SH-SY5Y (cell line): ENCODE results near the gene CXCL13.

Experiments used
- GATA2 ChIP-seq: IDR thresholded peaks from 2 replicates; pipeline ENCODE4 v1.6.1; 2011; ENCODE audit warnings: mild to moderate bottlenecking, low read depth, low read length
- GATA3 ChIP-seq: IDR thresholded peaks from 2 replicates; pipeline ENCODE4 v1.6.1; 2011; ENCODE audit warnings: low read depth, mild to moderate bottlenecking, low read length, moderate library complexity

GRCh38 chr4:77576351-77576750 lies 29.3 kb upstream of the CXCL13 start:
- TF ChIP-seq GATA2 = no peak
- TF ChIP-seq GATA3 = no peak
